Measurements from ENCODE around the gene DCLK1.

DNA sequence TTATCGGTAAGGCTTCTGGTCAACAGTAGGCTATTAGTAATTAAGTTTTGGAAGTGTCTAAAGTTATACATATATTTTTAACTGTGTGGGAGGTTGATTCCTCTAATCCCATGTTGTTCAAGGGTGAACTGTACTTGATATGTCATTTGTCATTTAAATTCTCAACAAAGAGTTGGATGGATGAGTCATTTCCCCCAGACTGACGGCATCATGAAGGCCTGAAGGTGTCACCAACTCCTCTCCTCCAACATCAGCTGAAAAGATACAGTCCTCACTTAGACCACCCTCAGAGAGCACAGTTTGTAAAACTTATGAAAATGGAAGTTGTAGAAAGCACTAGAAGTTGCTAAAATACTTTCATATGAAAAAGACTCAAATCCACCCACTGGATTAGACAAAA is 48.8 kb downstream of the DCLK1 start:
- TF ChIP-seq POLR2AphosphoS5 (IDR thresholded peaks at IDR 0.05) = no peak
- TF ChIP-seq, protein P1, sequence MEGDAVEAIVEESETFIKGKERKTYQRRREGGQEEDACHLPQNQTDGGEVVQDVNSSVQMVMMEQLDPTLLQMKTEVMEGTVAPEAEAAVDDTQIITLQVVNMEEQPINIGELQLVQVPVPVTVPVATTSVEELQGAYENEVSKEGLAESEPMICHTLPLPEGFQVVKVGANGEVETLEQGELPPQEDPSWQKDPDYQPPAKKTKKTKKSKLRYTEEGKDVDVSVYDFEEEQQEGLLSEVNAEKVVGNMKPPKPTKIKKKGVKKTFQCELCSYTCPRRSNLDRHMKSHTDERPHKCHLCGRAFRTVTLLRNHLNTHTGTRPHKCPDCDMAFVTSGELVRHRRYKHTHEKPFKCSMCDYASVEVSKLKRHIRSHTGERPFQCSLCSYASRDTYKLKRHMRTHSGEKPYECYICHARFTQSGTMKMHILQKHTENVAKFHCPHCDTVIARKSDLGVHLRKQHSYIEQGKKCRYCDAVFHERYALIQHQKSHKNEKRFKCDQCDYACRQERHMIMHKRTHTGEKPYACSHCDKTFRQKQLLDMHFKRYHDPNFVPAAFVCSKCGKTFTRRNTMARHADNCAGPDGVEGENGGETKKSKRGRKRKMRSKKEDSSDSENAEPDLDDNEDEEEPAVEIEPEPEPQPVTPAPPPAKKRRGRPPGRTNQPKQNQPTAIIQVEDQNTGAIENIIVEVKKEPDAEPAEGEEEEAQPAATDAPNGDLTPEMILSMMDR (IDR thresholded peaks at IDR 0.05) = no peak
- no peak for TF ChIP-seq EP300 (IDR thresholded peaks at IDR 0.05)

All from suprapubic skin (tissue), 4 donors.